NCI-H2196 (cell line): ENCODE data around the gene ATP5F1E.
"Not testable (repeated sequence)": the region's sequence is repeated elsewhere in the genome, so short reads cannot be mapped to it uniquely, and the experiment has no call there.

Source experiments
- DNase-seq: peaks from one replicate; lab custom pipeline; 2025; ENCODE audit not compliant: unreplicated experiment; lab: John Stamatoyannopoulos, UW

Gene ATP5F1E

GRCh38 chr20:59022754-59023153, 9.4 kb downstream of the ATP5F1E start:
- no peak for DNase-seq

GRCh38 chr20:59020938-59021551, 11.1 kb downstream of the ATP5F1E start:
- DNase-seq, result no peak

- no peak for DNase-seq
Measured at GRCh38 chr20:59019217-59019616, 12.9 kb downstream of the ATP5F1E start, which contains the start of gene TUBB1. TUBB1 (plus strand) TSS chr20:59019429; CDS start chr20:59019523, 94 bp downstream.

- DNase-seq, result no peak
Measured at GRCh38 chr20:59018817-59019216, 13.3 kb downstream of the ATP5F1E start.

- no peak for DNase-seq
Measured at GRCh38 chr20:59017493-59018231, 14.5 kb downstream of the ATP5F1E start.

GRCh38 chr20:59016795-59017492, 15.2 kb downstream of the ATP5F1E start:
- no peak for DNase-seq

GRCh38 chr20:59015812-59016711, 16.1 kb downstream of the ATP5F1E start:
- no peak for DNase-seq

- DNase-seq, result no peak
Measured at GRCh38 chr20:59015411-59015810, 16.7 kb downstream of the ATP5F1E start.

- no peak for DNase-seq
Measured at GRCh38 chr20:59014680-59015389, 17.3 kb downstream of the ATP5F1E start.

GRCh38 chr20:59013959-59014608, 18.1 kb downstream of the ATP5F1E start:
- no peak for DNase-seq

GRCh38 chr20:59013031-59013951, 18.8 kb downstream of the ATP5F1E start:
- no peak for DNase-seq

GRCh38 chr20:59011874-59012157, 20.3 kb downstream of the ATP5F1E start:
- DNase-seq, result not testable (repeated sequence)

- DNase-seq, result no peak
Measured at GRCh38 chr20:59010995-59011873, 20.9 kb downstream of the ATP5F1E start.

GRCh38 chr20:59010321-59010994, 21.7 kb downstream of the ATP5F1E start:
- DNase-seq, result peak; percentile 25

- no peak for DNase-seq
Measured at GRCh38 chr20:59008715-59009336, 23.3 kb downstream of the ATP5F1E start.

- DNase-seq, result no peak
Measured at GRCh38 chr20:59007665-59008511, 24.2 kb downstream of the ATP5F1E start.
